CD14-positive monocyte (primary cell): Measurements from ENCODE around the gene GPC6. TPM values are rescaled to one million over a fixed set of nuclear protein-coding genes. Genes with fewer than 3 reads are reported as not detected.

Experiments used
- DNase-seq, 3 donors: peaks; one replicate each; pipeline ENCODE4 v3.0.0-alpha.2; 2011 to 2022
- H2AFZ ChIP-seq: 2 replicates; pipeline ENCODE4 v1.6.0; 2012; ENCODE audit warnings: mild to moderate bottlenecking, low read depth, low read length, inconsistent platforms; ENCODE audit not compliant: insufficient read depth, poor library complexity, severe bottlenecking
- H3K27ac ChIP-seq, 2 donors: 1 replicate in 1 of 2; 2 replicates in 1 of 2; pipeline ENCODE4 v1.5.1; 2012 to 2013; ENCODE audit warnings: low read length in 2 of 2, control low read depth in 1 of 2, inconsistent platforms in 1 of 2, low read depth in 1 of 2, mild to moderate bottlenecking in 1 of 2
- H3K27me3 ChIP-seq, 2 donors: one replicate each; pipeline versions ENCODE4 v1.6.0 to v1.6.1; 2011 to 2013; ENCODE audit warnings: low read length in 2 of 2; ENCODE audit not compliant: control insufficient read depth in 2 of 2, insufficient read depth in 2 of 2
- H3K36me3 ChIP-seq, 2 donors: replicated peaks in 1 of 2; 1 replicate in 1 of 2; 2 replicates in 1 of 2; pipeline versions ENCODE4 v1.5.1 to v1.6.1; 2012 to 2013; ENCODE audit warnings: low read length in 2 of 2, control low read depth in 1 of 2, inconsistent platforms in 1 of 2, mild to moderate bottlenecking in 1 of 2; ENCODE audit not compliant: insufficient read depth in 2 of 2, control insufficient read depth in 1 of 2
- H3K4me1 ChIP-seq, 2 donors: 1 replicate in 1 of 2; 2 replicates in 1 of 2; pipeline versions ENCODE4 v1.5.1 to v1.6.1; 2012 to 2013; ENCODE audit warnings: low read length in 2 of 2, control low read depth in 1 of 2, inconsistent platforms in 1 of 2, mild to moderate bottlenecking in 1 of 2, moderate library complexity in 1 of 2; ENCODE audit not compliant: insufficient read depth in 2 of 2, control insufficient read depth in 1 of 2
- H3K4me2 ChIP-seq: replicated peaks from 2 replicates; pipeline ENCODE3; 2012; ENCODE audit warnings: low read length, moderate library complexity, mild to moderate bottlenecking; ENCODE audit not compliant: poor library complexity, severe bottlenecking; ENCODE audit errors: extremely low read depth
- H3K4me3 ChIP-seq, 3 experiments: fragments of 200-600 bp in 1 of 3; sonication (generic) in 1 of 3; replicated peaks in 1 of 3; 1 replicate in 2 of 3; 2 replicates in 1 of 3; pipeline ENCODE4 v1.5.1; 2011 to 2013; ENCODE audit warnings: low read length in 3 of 3, mild to moderate bottlenecking in 3 of 3, control low read depth in 2 of 3, low read depth in 2 of 3, inconsistent platforms in 1 of 3, moderate library complexity in 1 of 3
- H3K79me2 ChIP-seq: 2 replicates; pipeline ENCODE4 v1.6.0; 2012; ENCODE audit warnings: mild to moderate bottlenecking, control low read depth, inconsistent platforms, low read length, moderate library complexity; ENCODE audit not compliant: insufficient read depth
- H3K9ac ChIP-seq: 2 replicates; pipeline ENCODE4 v1.6.0; 2017; ENCODE audit warnings: low read length, mild to moderate bottlenecking; ENCODE audit not compliant: insufficient read depth, poor library complexity, severe bottlenecking
- H3K9me3 ChIP-seq, 2 donors: replicated peaks in 1 of 2; 1 replicate in 1 of 2; 2 replicates in 1 of 2; pipeline versions ENCODE4 v1.5.1 to v1.6.1; 2012 to 2013; ENCODE audit warnings: low read length in 2 of 2, control low read depth in 1 of 2; ENCODE audit not compliant: control insufficient read depth in 1 of 2, insufficient read depth in 1 of 2
- H4K20me1 ChIP-seq: 2 replicates; pipeline ENCODE4 v1.6.0; 2012; ENCODE audit warnings: mild to moderate bottlenecking, low read length, control low read depth, moderate library complexity; ENCODE audit not compliant: insufficient read depth
- H3K27ac Mint-ChIP-seq, 7 donors: one replicate each; pipeline ENCODE4 v1.8.0; 2020; ENCODE audit warnings: mild to moderate bottlenecking in 7 of 7, mixed read lengths in 7 of 7, moderate library complexity in 6 of 7, inconsistent platforms in 2 of 7
- H3K27me3 Mint-ChIP-seq, 3 donors: one replicate each; pipeline ENCODE4 v1.8.0; 2021 to 2022; ENCODE audit warnings: low read depth in 3 of 3, mild to moderate bottlenecking in 3 of 3, mixed read lengths in 3 of 3, moderate library complexity in 3 of 3, inconsistent platforms in 1 of 3
- H3K36me3 Mint-ChIP-seq, 2 donors: one replicate each; pipeline ENCODE4 v1.8.0; 2020; ENCODE audit warnings: mixed read lengths in 2 of 2, inconsistent platforms in 1 of 2, mild to moderate bottlenecking in 1 of 2
- H3K4me1 Mint-ChIP-seq: one replicate; pipeline ENCODE4 v1.8.0; 2020; ENCODE audit warnings: mild to moderate bottlenecking, mixed read lengths
- H3K4me3 Mint-ChIP-seq, 2 donors: one replicate each; pipeline ENCODE4 v1.8.0; 2020; ENCODE audit warnings: mild to moderate bottlenecking in 2 of 2, mixed read lengths in 2 of 2, moderate library complexity in 1 of 2
- H3K9me3 Mint-ChIP-seq, 7 donors: one replicate each; pipeline ENCODE4 v1.8.0; 2020 to 2022; ENCODE audit warnings: mixed read lengths in 7 of 7, mild to moderate bottlenecking in 6 of 7, moderate library complexity in 6 of 7, inconsistent platforms in 2 of 7
- WGBS: methylation state at CpG from one replicate; pipeline ENCODE4 v1.1.5; 2013; ENCODE audit warnings: missing lambda C conversion rate; ENCODE audit not compliant: insufficient coverage; 5-methylcytosine and 5-hydroxymethylcytosine counted together
- intact Hi-C, 2 donors: fragments of 100-400 bp; cut with micrococcal nuclease; formaldehyde crosslinking; loops; one replicate each; pipeline versions ENCODE4 v1.15.0 to v1.15.1; 2023
- polyA plus RNA-seq, 3 donors: library from polyadenylated mRNA; depleted of rRNA in 1 of 3; unstranded in 2 of 3; stranded (reverse) in 1 of 3; fragments of 300-500 nt in 2 of 3; fragments of >200 nt in 1 of 3; fragmentation: Illumina TruSeq in 2 of 3; gene quantifications; 1 replicate in 2 of 3; 2 replicates in 1 of 3; pipeline ENCODE4 v1.2.3, GENCODE V29; 2012 to 2021
- TF ChIP-seq, protein P1 (sequence below): fragments of 200-600 bp; IDR thresholded peaks from one replicate; pipeline ENCODE4 v1.8.0; 2022; ENCODE audit warnings: antibody characterized with exemption, mild to moderate bottlenecking

Gene GPC6
- polyA plus RNA-seq, 3 donors = not detected

DNA sequence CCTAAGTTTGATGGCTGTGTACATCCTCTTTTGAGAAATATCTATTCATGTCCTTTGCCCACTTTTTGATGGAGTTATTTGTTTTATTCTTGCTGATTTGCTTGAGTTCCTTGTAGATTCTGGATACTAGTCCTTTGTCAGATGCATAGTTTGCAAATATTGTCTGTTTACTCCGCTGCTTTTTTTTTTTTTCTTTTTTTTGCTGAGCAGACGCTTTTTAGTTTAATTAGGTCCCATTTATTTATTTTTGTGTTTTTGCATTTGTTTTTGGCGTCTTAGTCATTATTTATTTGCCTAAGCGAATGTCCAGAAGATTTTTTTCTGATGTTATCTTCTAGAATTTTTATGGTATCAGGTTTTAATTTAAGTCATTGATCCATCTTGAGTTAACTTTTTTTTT lies 114.9 kb downstream of the GPC6 start:
- DNase-seq = no peak
- Histone ChIP-seq H3K79me2 (no peaks in the 10 kb centered on the region), H4K20me1 (no peaks in the 10 kb centered on the region), H3K4me1 (no peaks in the 10 kb centered on the region), H3K4me2 (no peak overlapping the region), H3K4me3 (no peak overlapping the region), H3K9me3 (peaks cover 0 to 12% of the 10 kb centered on the region in 2 donors), H3K36me3 (no peaks in the 10 kb centered on the region), H2AFZ (no peak overlapping the region), H3K27me3 (no peaks in the 10 kb centered on the region), H3K27ac (no peak overlapping the region), H3K9ac (no peak overlapping the region)
- WGBS = no CpG with 5 or more reads among the region's 4 CpGs
- Mint-ChIP-seq H3K4me1 (no peaks in the 10 kb centered on the region), H3K36me3 (no peaks in the 10 kb centered on the region), H3K9me3 (peaks cover 3 to 8% (median 5%) of the 10 kb centered on the region in 7 donors), H3K27ac (no peak overlapping the region), H3K4me3 (no peak overlapping the region), H3K27me3 (no peaks in the 10 kb centered on the region)
- intact Hi-C loops = no loop called here
- TF ChIP-seq, protein P1, sequence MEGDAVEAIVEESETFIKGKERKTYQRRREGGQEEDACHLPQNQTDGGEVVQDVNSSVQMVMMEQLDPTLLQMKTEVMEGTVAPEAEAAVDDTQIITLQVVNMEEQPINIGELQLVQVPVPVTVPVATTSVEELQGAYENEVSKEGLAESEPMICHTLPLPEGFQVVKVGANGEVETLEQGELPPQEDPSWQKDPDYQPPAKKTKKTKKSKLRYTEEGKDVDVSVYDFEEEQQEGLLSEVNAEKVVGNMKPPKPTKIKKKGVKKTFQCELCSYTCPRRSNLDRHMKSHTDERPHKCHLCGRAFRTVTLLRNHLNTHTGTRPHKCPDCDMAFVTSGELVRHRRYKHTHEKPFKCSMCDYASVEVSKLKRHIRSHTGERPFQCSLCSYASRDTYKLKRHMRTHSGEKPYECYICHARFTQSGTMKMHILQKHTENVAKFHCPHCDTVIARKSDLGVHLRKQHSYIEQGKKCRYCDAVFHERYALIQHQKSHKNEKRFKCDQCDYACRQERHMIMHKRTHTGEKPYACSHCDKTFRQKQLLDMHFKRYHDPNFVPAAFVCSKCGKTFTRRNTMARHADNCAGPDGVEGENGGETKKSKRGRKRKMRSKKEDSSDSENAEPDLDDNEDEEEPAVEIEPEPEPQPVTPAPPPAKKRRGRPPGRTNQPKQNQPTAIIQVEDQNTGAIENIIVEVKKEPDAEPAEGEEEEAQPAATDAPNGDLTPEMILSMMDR = no peak

DNA sequence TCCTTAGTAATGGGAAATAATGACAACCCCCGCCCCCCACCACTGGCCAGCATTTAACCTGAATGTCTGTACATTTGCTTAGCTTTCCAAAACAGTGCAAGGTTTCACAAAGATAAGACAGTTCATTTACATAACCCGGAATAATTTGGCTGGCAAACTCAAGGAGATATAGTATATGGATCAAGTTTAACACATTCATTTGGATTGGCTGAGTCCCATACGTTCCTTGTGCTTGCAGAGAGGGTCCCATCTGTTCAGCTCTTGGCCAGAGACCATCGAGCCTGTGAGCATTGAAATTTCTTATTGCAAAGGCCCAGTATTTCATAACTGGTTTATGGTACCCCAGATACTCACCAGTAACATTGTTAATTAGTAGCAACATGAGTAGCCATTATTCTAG lies 116.5 kb downstream of the GPC6 start:
- no peaks in the 10 kb centered on the region for H3K36me3 ChIP-seq
- Mint-ChIP-seq H3K36me3 (no peaks in the 10 kb centered on the region), H3K27ac (no peak overlapping the region), H3K4me1 (no peaks in the 10 kb centered on the region), H3K9me3 (peaks cover 3 to 8% (median 5%) of the 10 kb centered on the region in 7 donors), H3K27me3 (no peaks in the 10 kb centered on the region), H3K4me3 (no peak overlapping the region)
- no peaks in the 10 kb centered on the region for H3K79me2 ChIP-seq
- intact Hi-C loops = no loop called here
- no peaks in the 10 kb centered on the region for H4K20me1 ChIP-seq
- peaks cover 0 to 12% of the 10 kb centered on the region in 2 donors for H3K9me3 ChIP-seq
- H2AFZ ChIP-seq = no peak overlapping the region
- no peak for DNase-seq
- no peak overlapping the region for H3K27ac ChIP-seq
- H3K4me2 ChIP-seq = no peak overlapping the region
- no peaks in the 10 kb centered on the region for H3K27me3 ChIP-seq
- no peaks in the 10 kb centered on the region for H3K4me1 ChIP-seq
- TF ChIP-seq, protein P1 = no peak
- H3K4me3 ChIP-seq = no peak overlapping the region
- 83% methylated on average over 2 of the region's 4 CpGs for WGBS
- no peak overlapping the region for H3K9ac ChIP-seq
